H1 (cell line): ENCODE measurements around the gene TET2. TPM values are rescaled to one million over a fixed set of nuclear protein-coding genes. Genes with fewer than 3 reads are reported as not detected.

Experiments
- CTCF ChIA-PET: fragments of 300-600 bp; sonication (Branson Sonifier 250); formaldehyde crosslinking; loops from one replicate; lab custom pipeline; 2021; ENCODE audit not compliant: partially characterized antibody; lab: Charles Lee
- POLR2A ChIA-PET: fragments of 300-600 bp; sonication (Branson Sonifier 250); formaldehyde crosslinking; loops from one replicate; lab custom pipeline; 2021; ENCODE audit warnings: inconsistent platforms; ENCODE audit not compliant: partially characterized antibody; lab: Charles Lee
- DNase-seq, 2 experiments: peaks; one replicate each; pipeline versions ENCODE4 v3.0.0 to v3.0.0-alpha.2; 2010 to 2022; ENCODE audit warnings: low spot score in 2 of 2, low read depth in 1 of 2, mixed read lengths in 1 of 2
- FAIRE-seq: peaks from 2 replicates; lab custom pipeline; 2011; peaks lifted over from hg19 to GRCh38; lab: Jason Lieb, UNC
- H2AFZ ChIP-seq: 2 replicates; pipeline ENCODE4 v1.8.1; 2012; ENCODE audit warnings: low read length, inconsistent platforms
- H2AK5ac ChIP-seq: 2 replicates; pipeline ENCODE4 v1.6.1; 2013; ENCODE audit warnings: low read depth, low read length
- H2BK120ac ChIP-seq: replicated peaks from 2 replicates; pipeline ENCODE3; 2013; ENCODE audit warnings: low read depth, low read length, inconsistent platforms
- H2BK12ac ChIP-seq: 2 replicates; pipeline ENCODE4 v1.6.1; 2013; ENCODE audit warnings: low read depth, low read length
- H2BK15ac ChIP-seq: 2 replicates; pipeline ENCODE4 v1.6.1; 2013; ENCODE audit warnings: low read length
- H2BK20ac ChIP-seq: 2 replicates; pipeline ENCODE4 v1.6.1; 2013; ENCODE audit warnings: low read length
- H2BK5ac ChIP-seq: 2 replicates; pipeline ENCODE4 v1.6.1; 2013; ENCODE audit warnings: low read depth, low read length
- H3K14ac ChIP-seq: 2 replicates; pipeline ENCODE4 v1.6.1; 2013; ENCODE audit warnings: inconsistent platforms; ENCODE audit not compliant: insufficient read length
- H3K18ac ChIP-seq: 2 replicates; pipeline ENCODE4 v1.6.1; 2013; ENCODE audit warnings: low read length; ENCODE audit errors: extremely low read depth
- H3K23ac ChIP-seq: 2 replicates; pipeline ENCODE4 v1.6.1; 2013; ENCODE audit warnings: inconsistent platforms; ENCODE audit not compliant: insufficient read length
- H3K23me2 ChIP-seq: 2 replicates; pipeline ENCODE4 v1.6.1; 2013; ENCODE audit warnings: low read depth, low read length
- H3K27ac ChIP-seq: 2 replicates; pipeline ENCODE4 v1.6.1; 2011; ENCODE audit warnings: low read depth, low read length, inconsistent platforms
- H3K27me3 ChIP-seq, 4 experiments: replicated peaks in 1 of 4; 1 replicate in 1 of 4; 2 replicates in 3 of 4; pipeline versions ENCODE4 v1.6.1 to v1.8.1; 2011 to 2013; ENCODE audit warnings: low read length in 3 of 4, mild to moderate bottlenecking in 3 of 4, inconsistent platforms in 2 of 4, mixed read lengths in 2 of 4, moderate library complexity in 1 of 4; ENCODE audit not compliant: control insufficient read depth in 3 of 4, insufficient read depth in 3 of 4; ENCODE audit errors: extremely low read depth in 1 of 4
- H3K36me3 ChIP-seq, 4 experiments: 2 replicates each; pipeline versions ENCODE4 v1.6.1 to v1.8.1; 2011 to 2013; ENCODE audit warnings: mild to moderate bottlenecking in 4 of 4, low read length in 3 of 4, moderate library complexity in 2 of 4, control low read depth in 1 of 4, inconsistent platforms in 1 of 4; ENCODE audit not compliant: insufficient read depth in 4 of 4, control insufficient read depth in 2 of 4
- H3K4ac ChIP-seq: replicated peaks from 2 replicates; pipeline ENCODE3; 2013; ENCODE audit warnings: low read length, low read depth, mixed read lengths, inconsistent platforms; ENCODE audit not compliant: insufficient read length
- H3K4me1 ChIP-seq, 4 experiments: replicated peaks in 1 of 4; 1 replicate in 1 of 4; 2 replicates in 3 of 4; pipeline versions ENCODE4 v1.6.1 to v1.8.1; 2011 to 2013; ENCODE audit warnings: low read length in 3 of 4, inconsistent platforms in 2 of 4, mixed read lengths in 1 of 4; ENCODE audit not compliant: insufficient read depth in 4 of 4, control insufficient read depth in 3 of 4
- H3K4me2 ChIP-seq, 2 experiments: 2 replicates each; pipeline versions ENCODE4 v1.6.1 to v1.8.1; 2011 to 2013; ENCODE audit warnings: low read depth in 2 of 2, low read length in 2 of 2, control low read depth in 1 of 2, inconsistent platforms in 1 of 2, mild to moderate bottlenecking in 1 of 2; ENCODE audit not compliant: insufficient read depth in 1 of 2
- H3K4me3 ChIP-seq, 4 experiments: fragments of 200-600, 300-600 bp in 1 of 4; sonication (generic), shearing (Covaris generic), sonication (Bioruptor Twin) in 1 of 4; 2 replicates each; pipeline versions ENCODE4 v1.5.1 to v1.8.1; 2011 to 2016; ENCODE audit warnings: low read length in 4 of 4, low read depth in 3 of 4, control low read depth in 2 of 4, inconsistent platforms in 2 of 4, mild to moderate bottlenecking in 2 of 4, mixed read lengths in 1 of 4, moderate library complexity in 1 of 4; ENCODE audit not compliant: insufficient read depth in 2 of 4; ENCODE audit errors: extremely low read depth in 1 of 4
- H3K56ac ChIP-seq: replicated peaks from 2 replicates; pipeline ENCODE3; 2013; ENCODE audit warnings: low read depth, mild to moderate bottlenecking, mixed read lengths, low read length, inconsistent platforms; ENCODE audit not compliant: insufficient read length
- H3K79me1 ChIP-seq: 2 replicates; pipeline ENCODE4 v1.6.1; 2013; ENCODE audit warnings: low read depth, low read length, control low read depth
- H3K79me2 ChIP-seq, 2 experiments: 2 replicates each; pipeline versions ENCODE4 v1.6.1 to v1.8.1; 2012 to 2013; ENCODE audit warnings: low read length in 2 of 2, mild to moderate bottlenecking in 2 of 2, inconsistent platforms in 1 of 2; ENCODE audit not compliant: insufficient read depth in 2 of 2, control insufficient read depth in 1 of 2
- H3K9ac ChIP-seq, 4 experiments: replicated peaks in 1 of 4; 1 replicate in 1 of 4; 2 replicates in 3 of 4; pipeline versions ENCODE4 v1.6.1 to v1.8.1; 2011 to 2013; ENCODE audit warnings: low read depth in 3 of 4, low read length in 3 of 4, control low read depth in 2 of 4, mild to moderate bottlenecking in 2 of 4, moderate library complexity in 2 of 4, inconsistent platforms in 1 of 4; ENCODE audit errors: extremely low read depth in 1 of 4
- H3K9me3 ChIP-seq, 2 experiments: 2 replicates each; pipeline versions ENCODE4 v1.6.1 to v1.8.1; 2012 to 2013; ENCODE audit warnings: mild to moderate bottlenecking in 2 of 2, moderate library complexity in 2 of 2, control low read depth in 1 of 2, inconsistent platforms in 1 of 2, low read depth in 1 of 2, low read length in 1 of 2, mixed read lengths in 1 of 2; ENCODE audit not compliant: insufficient read depth in 2 of 2
- H4K20me1 ChIP-seq, 2 experiments: replicated peaks in 1 of 2; 2 replicates each; pipeline versions ENCODE3 to v1.8.1; 2011 to 2013; ENCODE audit warnings: inconsistent platforms in 2 of 2, low read length in 2 of 2, mild to moderate bottlenecking in 1 of 2; ENCODE audit not compliant: insufficient read depth in 2 of 2, control insufficient read depth in 1 of 2
- H4K5ac ChIP-seq: 2 replicates; pipeline ENCODE4 v1.6.1; 2013; ENCODE audit warnings: low read length, low read depth, mixed read lengths, inconsistent platforms; ENCODE audit not compliant: insufficient read length
- H4K8ac ChIP-seq: 2 replicates; pipeline ENCODE4 v1.8.0; 2013; ENCODE audit warnings: mild to moderate bottlenecking, moderate library complexity, low read length, inconsistent platforms; ENCODE audit not compliant: insufficient read depth; ENCODE audit errors: extremely low read depth
- H4K91ac ChIP-seq: replicated peaks from 2 replicates; pipeline ENCODE3; 2013; ENCODE audit warnings: low read length, mixed read lengths, inconsistent platforms; ENCODE audit not compliant: insufficient read length
- ATF3 ChIP-seq: IDR thresholded peaks from 2 replicates; pipeline ENCODE4 v1.6.1; 2011; ENCODE audit warnings: low read depth, mild to moderate bottlenecking, low read length; ENCODE audit not compliant: insufficient read depth
- GTF2F1 ChIP-seq: IDR thresholded peaks from 2 replicates; pipeline ENCODE4 v1.6.1; 2012; ENCODE audit warnings: low read depth, low read length, improper control_type of control experiment, borderline replicate concordance
- JUN ChIP-seq: IDR thresholded peaks from 2 replicates; pipeline ENCODE4 v1.6.1; 2011; ENCODE audit warnings: low read depth, mild to moderate bottlenecking, improper control_type of control experiment, low read length
- KDM1A ChIP-seq: fragments of 200-600, 300-600 bp; sonication (generic); IDR thresholded peaks from 2 replicates; pipeline ENCODE4 v1.7.1; 2016; ENCODE audit warnings: mild to moderate bottlenecking, low read length, borderline replicate concordance
- MAFK ChIP-seq: IDR thresholded peaks from 2 replicates; pipeline ENCODE4 v1.6.1; 2012; ENCODE audit warnings: low read depth, mild to moderate bottlenecking, improper control_type of control experiment, low read length
- POLR2AphosphoS5 ChIP-seq: IDR thresholded peaks from 2 replicates; pipeline ENCODE4 v1.6.1; 2011; ENCODE audit warnings: low read depth, low read length
- POU5F1 ChIP-seq: IDR thresholded peaks from 2 replicates; pipeline ENCODE4 v1.6.1; 2011; ENCODE audit warnings: low read depth, mild to moderate bottlenecking, low read length, moderate library complexity
- SAP30 ChIP-seq: fragments of 300-600 bp; sonication (generic); IDR thresholded peaks from 2 replicates; pipeline ENCODE4 v1.7.1; 2012; ENCODE audit warnings: low read length, moderate library complexity, mild to moderate bottlenecking, inconsistent platforms; ENCODE audit not compliant: insufficient read depth, insufficient replicate concordance
- SIN3A ChIP-seq, 2 experiments: IDR thresholded peaks in 1 of 2; conservative IDR thresholded peaks in 1 of 2; 2 replicates each; pipeline ENCODE4 v1.6.1; 2011 to 2012; ENCODE audit warnings: low read length in 2 of 2, improper control_type of control experiment in 1 of 2, low read depth in 1 of 2, mild to moderate bottlenecking in 1 of 2
- TEAD4 ChIP-seq: IDR thresholded peaks from 2 replicates; pipeline ENCODE4 v1.6.1; 2012; ENCODE audit warnings: low read depth, low read length, inconsistent platforms, mixed read lengths
- WGBS, 2 experiments: shearing (Covaris generic) in 1 of 2; methylation state at CpG; one replicate each; pipeline versions ENCODE4 v1.1.6 to v1.1.7; 2013 to 2015; ENCODE audit warnings: low lambda C conversion rate in 2 of 2, mixed read lengths in 2 of 2, inconsistent platforms in 1 of 2, low coverage in 1 of 2, missing lambda C conversion rate in 1 of 2; ENCODE audit not compliant: insufficient replicate concordance in 2 of 2, insufficient coverage in 1 of 2, insufficient read length in 1 of 2; ENCODE audit errors: extremely low coverage in 1 of 2, missing lambda C conversion rate in 1 of 2; 5-methylcytosine and 5-hydroxymethylcytosine counted together
- polyA plus RNA-seq, 7 experiments: library from polyadenylated mRNA; depleted of rRNA in 3 of 7; stranded (reverse) in 5 of 7; unstranded in 2 of 7; fragments of >200 nt in 5 of 7; fragments of 200-250 nt in 2 of 7; gene quantifications; 1 replicate in 5 of 7; 2 replicates in 1 of 7; 4 replicates in 1 of 7; pipeline versions ENCODE4 v1.2.1 to v1.2.3, GENCODE V29; 2011 to 2013; ENCODE audit warnings: missing spikeins in 2 of 7, mixed read lengths in 2 of 7
- total RNA-seq: library from RNA; stranded (reverse); fragmentation: NEBNext Ultra II Directional; extraction: Animal tissue kit (Norgen Biotek cat#: 25700); gene quantifications from 2 replicates; pipeline ENCODE4 v1.2.1, GENCODE V29; 2021

Gene TET2
- total and polyA plus RNA-seq, 2 of the 8 experiments (the other 6 are each of a cell fraction or from before 2014, with no cell fraction given) = 1.0 to 2.6 TPM

- Histone ChIP-seq H3K4me2 (no peak overlapping the region), H3K23ac (no peak overlapping the region), H4K20me1 (no peaks in the 10 kb centered on the region), H3K56ac (no peak overlapping the region), H2BK15ac (no peak overlapping the region), H3K9me3 (no peaks in the 10 kb centered on the region), H2BK20ac (no peak overlapping the region), H3K27me3 (no peaks in the 10 kb centered on the region), H4K5ac (no peak overlapping the region), H3K23me2 (no peaks in the 10 kb centered on the region), H2BK12ac (no peak overlapping the region), H2BK5ac (no peak overlapping the region), H3K18ac (no peak overlapping the region), H3K79me1 (no peaks in the 10 kb centered on the region), H3K4ac (no peak overlapping the region), H2AK5ac (no peak overlapping the region), H4K8ac (no peak overlapping the region), H4K91ac (no peak overlapping the region), H3K27ac (no peak overlapping the region), H2AFZ (no peak overlapping the region), H3K36me3 (no peaks in the 10 kb centered on the region), H3K79me2 (no peaks in the 10 kb centered on the region), H3K14ac (no peak overlapping the region), H2BK120ac (no peak overlapping the region), H3K9ac (no peak overlapping the region), H3K4me1 (0 out of 7 replicates have a peak, but pooled peaks cover 0 to 1% (median 0%) of the 10 kb centered on the region in 4 experiments), H3K4me3 (no peak overlapping the region)
- TF ChIP-seq TEAD4 (no peak), JUN (no peak), ATF3 (no peak), POU5F1 (no peak), SIN3A (conservative IDR thresholded peaks at IDR 0.05 in 1 of 2, IDR thresholded peaks at IDR 0.05 in 1 of 2; ENCODE audit: low read depth in 1 of 2, low read length in 2 of 2) (no peak), KDM1A (no peak), GTF2F1 (no peak), SAP30 (no peak), POLR2AphosphoS5 (no peak), MAFK (no peak)
- ChIA-PET CTCF (interaction anchor here (1.0 to 1.3 kb wide), 2 partner anchors 25 to 46 kb away, joined by 3 read pairs; no protein-coding TSS in a partner anchor), POLR2A (no interaction called here)
- 100% methylated on average over 2 of the region's 2 CpGs; no CpG with 5 or more reads in 1 of the 2 experiments for whole genome bisulfite sequencing, 2 experiments
- DNase-seq (no peak), FAIRE-seq (no peak)
Observed at GRCh38 chr4:105186701-105187161, 40.1 kb downstream of the TET2 start.
